Epithelial cell of proximal tubule (primary cell): Measurements from ENCODE around the gene RPS6KA2. TPM values are rescaled to one million over a fixed set of nuclear protein-coding genes. Genes with fewer than 3 reads are reported as not detected.

Source experiments
- DNase-seq: peaks from one replicate; pipeline ENCODE4 v3.0.0-alpha.2; 2011; ENCODE audit warnings: low read depth
- H3K4me3 ChIP-seq: 2 replicates; pipeline ENCODE4 v1.5.1; 2011; ENCODE audit warnings: low read depth, mild to moderate bottlenecking, low read length
- CTCF ChIP-seq: conservative IDR thresholded peaks from 2 replicates; pipeline ENCODE4 v1.5.1; 2012; ENCODE audit warnings: low read depth, mild to moderate bottlenecking, low read length
- total RNA-seq: library from RNA; depleted of rRNA; stranded (reverse); fragments of >200 nt; gene quantifications from 2 replicates; pipeline ENCODE4 v1.2.3, GENCODE V29; 2015

The RPS6KA2 gene
- total RNA-seq, 1 donor from 2014 or later, result 20.8 TPM

- no peak for TF ChIP-seq CTCF
Observed at GRCh38 chr6:166569206-166569605, 57.8 kb downstream of the RPS6KA2 start.

GRCh38 chr6:166567813-166568212 lies 59.2 kb downstream of the RPS6KA2 start:
- no peak for TF ChIP-seq CTCF
- no peak for DNase-seq
- no peak overlapping the region for H3K4me3 ChIP-seq

More at GRCh38 chr6:166569206-166569605, 57.8 kb downstream of the RPS6KA2 start:
- no peak overlapping the region for H3K4me3 ChIP-seq
- no peak for DNase-seq

GRCh38 chr6:166567107-166567506 lies 59.9 kb downstream of the RPS6KA2 start:
- TF ChIP-seq CTCF, result no peak
- peak; percentile 80 for DNase-seq

GRCh38 chr6:166566026-166567011 lies 60.7 kb downstream of the RPS6KA2 start:
- no peak for TF ChIP-seq CTCF
- no peak overlapping the region for H3K4me3 ChIP-seq
- DNase-seq, result no peak

More at GRCh38 chr6:166567107-166567506, 59.9 kb downstream of the RPS6KA2 start:
- H3K4me3 ChIP-seq, result no peak overlapping the region

GRCh38 chr6:166565084-166565967 lies 61.7 kb downstream of the RPS6KA2 start:
- TF ChIP-seq CTCF, result no peak
- no peak for DNase-seq
- no peak overlapping the region for H3K4me3 ChIP-seq

- TF ChIP-seq CTCF, result no peak
- DNase-seq, result no peak
Observed at GRCh38 chr6:166563805-166564204, 63.2 kb downstream of the RPS6KA2 start.

More at GRCh38 chr6:166563805-166564204, 63.2 kb downstream of the RPS6KA2 start:
- H3K4me3 ChIP-seq, result no peak overlapping the region
